Natural killer cell (primary cell): ENCODE measurements around the gene ATP11C. TPM values are rescaled to one million over a fixed set of nuclear protein-coding genes. Genes with fewer than 3 reads are reported as not detected.

ENCODE experiments used
- ATAC-seq, 3 donors: fragments of 150-1000 bp in 2 of 3; fragments of 200-7000 bp in 1 of 3; cut with Tn5 transposase; 1 replicate in 1 of 3; 2 replicates in 2 of 3; pipeline ENCODE4 v1.10.0; 2021; ENCODE audit warnings: mild to moderate bottlenecking in 2 of 3, moderate library complexity in 2 of 3
- DNase-seq, 2 donors: peaks; one replicate each; pipeline versions ENCODE4 v3.0.0 to v3.0.0-alpha.2; 2013 to 2021; ENCODE audit warnings: mixed read lengths in 1 of 2
- H3K27ac ChIP-seq: one replicate; pipeline ENCODE4 v1.5.1; 2013; ENCODE audit warnings: mild to moderate bottlenecking, low read length
- H3K27me3 ChIP-seq: one replicate; pipeline ENCODE4 v1.6.1; 2013; ENCODE audit warnings: low read length; ENCODE audit not compliant: control insufficient read depth, insufficient read depth
- H3K36me3 ChIP-seq: one replicate; pipeline ENCODE4 v1.6.1; 2013; ENCODE audit warnings: low read length; ENCODE audit not compliant: control insufficient read depth, insufficient read depth
- H3K4me1 ChIP-seq: one replicate; pipeline ENCODE4 v1.6.1; 2013; ENCODE audit warnings: low read length; ENCODE audit not compliant: control insufficient read depth, insufficient read depth
- H3K4me3 ChIP-seq: one replicate; pipeline ENCODE4 v1.5.1; 2013; ENCODE audit warnings: low read length
- H3K9me3 ChIP-seq: one replicate; pipeline ENCODE4 v1.6.1; 2013; ENCODE audit warnings: low read length; ENCODE audit not compliant: control insufficient read depth, insufficient read depth
- H3K27ac Mint-ChIP-seq, 2 donors: one replicate each; pipeline ENCODE4 v1.8.0; 2022; ENCODE audit warnings: mild to moderate bottlenecking in 2 of 2, mixed read lengths in 2 of 2, moderate library complexity in 1 of 2
- H3K27me3 Mint-ChIP-seq, 2 donors: one replicate each; pipeline ENCODE4 v1.8.0; 2022; ENCODE audit warnings: low read depth in 2 of 2, mixed read lengths in 2 of 2
- H3K36me3 Mint-ChIP-seq: one replicate; pipeline ENCODE4 v1.8.0; 2022; ENCODE audit warnings: mixed read lengths
- H3K4me1 Mint-ChIP-seq, 2 donors: one replicate each; pipeline ENCODE4 v1.8.0; 2022; ENCODE audit warnings: mixed read lengths in 2 of 2
- H3K4me3 Mint-ChIP-seq: one replicate; pipeline ENCODE4 v1.8.0; 2022; ENCODE audit warnings: mild to moderate bottlenecking, moderate library complexity, mixed read lengths
- H3K9me3 Mint-ChIP-seq, 2 donors: one replicate each; pipeline ENCODE4 v1.8.0; 2022; ENCODE audit warnings: mixed read lengths in 2 of 2
- WGBS: methylation state at CpG from one replicate; pipeline ENCODE4 v1.1.7; 2013; ENCODE audit warnings: missing lambda C conversion rate; ENCODE audit not compliant: insufficient coverage; 5-methylcytosine and 5-hydroxymethylcytosine counted together
- intact Hi-C: fragments of 100-400 bp; cut with micrococcal nuclease; formaldehyde crosslinking; loops from one replicate; pipeline ENCODE4 v1.14.2; 2022
- total RNA-seq, 4 donors: library from RNA; stranded (reverse); fragments of 120-200 nt in 1 of 4; gene quantifications; one replicate each; pipeline versions ENCODE4 v1.2.3 to v1.2.4, GENCODE V29; 2013 to 2022
- TF ChIP-seq, protein P1 (sequence below): fragments of 200-600 bp; IDR thresholded peaks from one replicate; pipeline ENCODE4 v1.8.0; 2022; ENCODE audit warnings: antibody characterized with exemption

The ATP11C gene
- total RNA-seq, 3 donors from 2014 or later (not counting 1 experiment from before 2014, with no cell fraction given) = 20.0 to 24.3 (median 24.0) TPM

DNA sequence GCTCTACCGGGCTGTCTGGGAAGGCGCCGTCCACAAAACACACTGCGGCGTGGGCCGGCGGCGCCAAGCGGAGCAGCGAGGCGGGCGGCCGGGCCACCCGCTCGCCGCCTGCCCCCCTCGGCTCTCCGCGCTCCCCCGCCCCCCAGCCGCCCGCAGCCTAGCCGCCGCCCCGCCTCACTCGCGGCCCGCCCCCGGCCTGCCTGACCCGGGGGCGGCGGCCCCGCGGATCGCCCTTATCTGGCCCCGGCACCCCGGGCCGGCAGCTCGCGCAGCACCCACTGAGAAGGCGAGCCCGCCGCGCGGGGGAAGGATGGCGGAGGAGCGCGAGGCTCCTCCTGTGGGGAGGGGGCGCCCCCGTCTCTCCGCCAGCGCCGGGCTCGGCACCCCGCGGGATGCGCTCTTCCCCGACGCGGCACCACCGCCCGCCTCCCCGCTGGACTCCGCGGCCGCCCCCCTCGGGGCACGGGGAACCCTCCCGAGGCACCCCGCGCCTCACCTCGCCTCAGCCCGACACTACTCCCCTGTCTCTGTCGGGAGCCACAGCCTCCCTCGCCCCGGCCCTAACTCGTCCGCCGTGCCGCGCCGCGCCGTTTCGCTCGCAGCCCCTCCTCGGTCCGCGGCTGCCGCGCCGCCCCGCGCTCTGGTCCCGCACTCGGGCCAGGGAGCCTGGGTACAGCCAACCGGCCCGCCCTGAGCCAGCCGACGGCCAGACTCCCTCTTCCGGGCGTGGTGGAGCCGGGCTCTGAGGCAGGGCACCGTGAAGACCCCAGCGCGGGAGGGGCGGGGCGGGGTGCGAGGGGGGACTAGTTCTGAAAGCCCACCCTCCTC, 566 bp downstream of the ATP11C start:
- Histone ChIP-seq H3K27ac (peak overlapping the region; percentile 95), H3K4me1 (peaks cover 11% of the 10 kb centered on the region), H3K4me3 (peak overlapping the region; percentile 78), H3K27me3 (no peaks in the 10 kb centered on the region), H3K9me3 (no peaks in the 10 kb centered on the region), H3K36me3 (no peaks in the 10 kb centered on the region)
- under 1% methylated on average over 104 of the region's 109 CpGs for WGBS
- H3K36me3 Mint-ChIP-seq = no peaks in the 10 kb centered on the region
- peak; percentile 52 to 72 (median 60) for ATAC-seq
- peaks cover 0 to 10% of the 10 kb centered on the region in 2 donors for H3K27me3 Mint-ChIP-seq
- peak overlapping the region; percentile 95 for H3K4me3 Mint-ChIP-seq
- TF ChIP-seq, protein P1, sequence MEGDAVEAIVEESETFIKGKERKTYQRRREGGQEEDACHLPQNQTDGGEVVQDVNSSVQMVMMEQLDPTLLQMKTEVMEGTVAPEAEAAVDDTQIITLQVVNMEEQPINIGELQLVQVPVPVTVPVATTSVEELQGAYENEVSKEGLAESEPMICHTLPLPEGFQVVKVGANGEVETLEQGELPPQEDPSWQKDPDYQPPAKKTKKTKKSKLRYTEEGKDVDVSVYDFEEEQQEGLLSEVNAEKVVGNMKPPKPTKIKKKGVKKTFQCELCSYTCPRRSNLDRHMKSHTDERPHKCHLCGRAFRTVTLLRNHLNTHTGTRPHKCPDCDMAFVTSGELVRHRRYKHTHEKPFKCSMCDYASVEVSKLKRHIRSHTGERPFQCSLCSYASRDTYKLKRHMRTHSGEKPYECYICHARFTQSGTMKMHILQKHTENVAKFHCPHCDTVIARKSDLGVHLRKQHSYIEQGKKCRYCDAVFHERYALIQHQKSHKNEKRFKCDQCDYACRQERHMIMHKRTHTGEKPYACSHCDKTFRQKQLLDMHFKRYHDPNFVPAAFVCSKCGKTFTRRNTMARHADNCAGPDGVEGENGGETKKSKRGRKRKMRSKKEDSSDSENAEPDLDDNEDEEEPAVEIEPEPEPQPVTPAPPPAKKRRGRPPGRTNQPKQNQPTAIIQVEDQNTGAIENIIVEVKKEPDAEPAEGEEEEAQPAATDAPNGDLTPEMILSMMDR = no peak
- peak overlapping the region; percentile 88 to 94 for H3K27ac Mint-ChIP-seq
- intact Hi-C loops = no loop called here
- H3K9me3 Mint-ChIP-seq = no peaks in the 10 kb centered on the region
- DNase-seq = peak; percentile 52 to 61
- peaks cover 8 to 13% of the 10 kb centered on the region in 2 donors for H3K4me1 Mint-ChIP-seq

DNA sequence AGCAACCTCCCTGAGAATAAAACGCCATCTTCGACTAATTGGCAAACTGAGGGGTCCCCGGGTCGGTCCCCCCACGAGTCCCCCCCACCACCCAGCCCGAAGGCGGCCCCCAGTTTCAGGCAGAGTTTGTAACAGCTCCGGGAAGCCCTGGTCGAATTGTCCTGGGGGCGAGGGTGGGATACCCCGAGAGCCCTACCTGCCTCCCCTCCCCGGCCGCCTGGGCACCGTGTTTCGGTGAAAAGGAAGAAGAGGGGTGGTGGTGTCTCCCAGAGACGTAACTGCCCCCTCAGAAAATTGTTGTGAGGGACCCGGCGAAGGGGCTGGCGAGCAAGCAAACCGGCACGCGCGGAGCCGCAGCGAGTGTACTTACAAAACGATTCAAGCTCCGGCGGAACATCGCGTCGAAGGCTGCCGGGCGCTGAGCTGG, 1.2 kb downstream of the ATP11C start:
- Mint-ChIP-seq H3K9me3 (no peaks in the 10 kb centered on the region), H3K36me3 (no peaks in the 10 kb centered on the region), H3K4me3 (peak overlapping the region; percentile 85), H3K27me3 (peaks cover 0 to 10% of the 10 kb centered on the region in 2 donors), H3K4me1 (peaks cover 8 to 13% of the 10 kb centered on the region in 2 donors), H3K27ac (peak overlapping the region; percentile 75 to 94)
- under 1% methylated on average over 31 of the region's 33 CpGs for WGBS
- Histone ChIP-seq H3K27ac (peak overlapping the region; percentile 66), H3K36me3 (no peaks in the 10 kb centered on the region), H3K27me3 (no peaks in the 10 kb centered on the region), H3K4me3 (peak overlapping the region; percentile 76), H3K4me1 (peaks cover 11% of the 10 kb centered on the region), H3K9me3 (no peaks in the 10 kb centered on the region)
- ATAC-seq = no peak
- TF ChIP-seq, protein P1 = no peak
- intact Hi-C loops = no loop called here
- DNase-seq = no peak

DNA sequence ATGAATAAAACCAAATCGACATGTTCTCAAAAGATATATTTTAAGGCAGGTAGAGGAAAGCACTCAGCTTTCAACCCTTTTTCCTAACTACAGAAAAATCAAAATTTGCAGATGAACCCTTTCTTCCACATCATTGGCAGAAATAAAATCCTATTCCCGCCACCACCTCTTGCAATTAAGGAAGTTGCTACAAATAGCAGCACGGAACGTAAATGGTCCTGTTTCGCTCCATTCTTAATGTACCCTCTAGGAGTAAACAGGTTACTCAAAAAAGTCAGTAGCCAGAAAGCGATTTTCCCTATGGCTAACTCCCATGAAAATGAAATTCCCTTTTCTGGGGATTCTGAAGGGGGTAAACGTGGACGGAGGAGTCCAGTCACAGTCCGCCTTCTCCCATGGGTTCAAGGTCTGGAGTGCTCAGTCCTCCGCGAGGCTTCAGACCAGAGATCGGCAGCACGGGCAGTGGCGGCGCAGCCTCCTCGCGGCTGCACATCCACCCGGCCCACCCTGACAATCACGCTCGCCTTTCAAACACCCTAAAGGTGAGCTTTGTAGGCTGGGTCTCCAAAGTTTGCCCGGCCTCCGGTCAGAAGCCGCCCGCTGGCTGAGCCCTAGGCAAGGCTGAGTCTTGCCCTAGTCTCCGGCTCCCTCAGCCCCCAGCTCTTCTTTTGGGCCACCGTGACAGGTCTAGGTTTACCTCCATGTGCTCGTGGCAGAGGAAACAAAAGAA, 1.8 kb downstream of the ATP11C start:
- Mint-ChIP-seq H3K4me3 (peak overlapping the region; percentile 85), H3K9me3 (no peaks in the 10 kb centered on the region), H3K27me3 (peaks cover 0 to 10% of the 10 kb centered on the region in 2 donors), H3K4me1 (peaks cover 8 to 13% of the 10 kb centered on the region in 2 donors), H3K36me3 (no peaks in the 10 kb centered on the region), H3K27ac (peak overlapping the region; percentile 75 to 94)
- DNase-seq (peak; percentile 14 to 29), ATAC-seq (no peak)
- TF ChIP-seq, protein P1 = no peak
- intact Hi-C loops = no loop called here
- no peaks in the 10 kb centered on the region for H3K36me3 ChIP-seq
- no peak overlapping the region for H3K27ac ChIP-seq
- WGBS = under 1% methylated on average over 25 of the region's 27 CpGs
- peaks cover 11% of the 10 kb centered on the region for H3K4me1 ChIP-seq
- peak overlapping the region; percentile 76 for H3K4me3 ChIP-seq
- no peaks in the 10 kb centered on the region for H3K9me3 ChIP-seq
- no peaks in the 10 kb centered on the region for H3K27me3 ChIP-seq
